KMS-11 (cell line): Measurements from ENCODE around the gene DYNLRB1.

Source experiments
- H2AFZ ChIP-seq: fragments of 200-600 bp; sonication (generic); 2 replicates; pipeline ENCODE4 v1.6.1; 2016; ENCODE audit warnings: antibody characterized with exemption, mixed run types, low read depth
- H3K27ac ChIP-seq: fragments of 200-600 bp; sonication (generic); 2 replicates; pipeline ENCODE4 v1.6.1; 2016; ENCODE audit warnings: mild to moderate bottlenecking, mixed run types
- H3K27me3 ChIP-seq: fragments of 200-600 bp; sonication (generic); 2 replicates; pipeline ENCODE4 v1.6.1; 2017; ENCODE audit warnings: mild to moderate bottlenecking, low read depth, mixed run types, moderate library complexity; ENCODE audit not compliant: insufficient read depth
- H3K36me3 ChIP-seq: fragments of 200-600 bp; sonication (generic); 2 replicates; pipeline ENCODE4 v1.6.1; 2017; ENCODE audit warnings: mild to moderate bottlenecking, mixed run types; ENCODE audit not compliant: insufficient read depth
- H3K4me1 ChIP-seq: fragments of 200-600 bp; sonication (generic); 2 replicates; pipeline ENCODE4 v1.6.1; 2016; ENCODE audit warnings: mild to moderate bottlenecking, low read depth, mixed run types; ENCODE audit not compliant: poor library complexity, severe bottlenecking
- H3K4me2 ChIP-seq: fragments of 200-600 bp; sonication (generic); 2 replicates; pipeline ENCODE4 v1.7.0; 2016; ENCODE audit warnings: mild to moderate bottlenecking, mixed run types
- H3K4me3 ChIP-seq: fragments of 200-600 bp; sonication (generic); IDR thresholded peaks from 2 replicates; pipeline ENCODE4 v1.6.1; 2017; ENCODE audit warnings: low read depth, low read length, mixed read lengths; ENCODE audit not compliant: insufficient read depth
- H3K79me2 ChIP-seq: fragments of 200-600 bp; sonication (generic); 2 replicates; pipeline ENCODE4 v1.6.1; 2016; ENCODE audit warnings: low read depth, mixed run types; ENCODE audit not compliant: insufficient read depth
- H3K9ac ChIP-seq: fragments of 200-600 bp; sonication (generic); 2 replicates; pipeline ENCODE4 v1.6.1; 2016; ENCODE audit warnings: mild to moderate bottlenecking, mixed run types
- H4K20me1 ChIP-seq: fragments of 200-600 bp; sonication (generic); 2 replicates; pipeline ENCODE4 v1.6.1; 2016; ENCODE audit warnings: mild to moderate bottlenecking, mixed run types; ENCODE audit not compliant: insufficient read depth
- TF ChIP-seq, protein P1 (sequence below): fragments of 200-600 bp; sonication (generic); conservative IDR thresholded peaks from 2 replicates; pipeline ENCODE4 v1.6.1; 2017; ENCODE audit warnings: low read depth, mild to moderate bottlenecking, antibody characterized with exemption, low read length, moderate library complexity, mixed read lengths

The DYNLRB1 gene

GRCh38 chr20:34535857-34536256 is 19.6 kb downstream of the DYNLRB1 start:
- no peaks in the 10 kb centered on the region for H3K79me2 ChIP-seq
- TF ChIP-seq, protein P1, sequence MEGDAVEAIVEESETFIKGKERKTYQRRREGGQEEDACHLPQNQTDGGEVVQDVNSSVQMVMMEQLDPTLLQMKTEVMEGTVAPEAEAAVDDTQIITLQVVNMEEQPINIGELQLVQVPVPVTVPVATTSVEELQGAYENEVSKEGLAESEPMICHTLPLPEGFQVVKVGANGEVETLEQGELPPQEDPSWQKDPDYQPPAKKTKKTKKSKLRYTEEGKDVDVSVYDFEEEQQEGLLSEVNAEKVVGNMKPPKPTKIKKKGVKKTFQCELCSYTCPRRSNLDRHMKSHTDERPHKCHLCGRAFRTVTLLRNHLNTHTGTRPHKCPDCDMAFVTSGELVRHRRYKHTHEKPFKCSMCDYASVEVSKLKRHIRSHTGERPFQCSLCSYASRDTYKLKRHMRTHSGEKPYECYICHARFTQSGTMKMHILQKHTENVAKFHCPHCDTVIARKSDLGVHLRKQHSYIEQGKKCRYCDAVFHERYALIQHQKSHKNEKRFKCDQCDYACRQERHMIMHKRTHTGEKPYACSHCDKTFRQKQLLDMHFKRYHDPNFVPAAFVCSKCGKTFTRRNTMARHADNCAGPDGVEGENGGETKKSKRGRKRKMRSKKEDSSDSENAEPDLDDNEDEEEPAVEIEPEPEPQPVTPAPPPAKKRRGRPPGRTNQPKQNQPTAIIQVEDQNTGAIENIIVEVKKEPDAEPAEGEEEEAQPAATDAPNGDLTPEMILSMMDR = no peak
- H3K27me3 ChIP-seq = no peaks in the 10 kb centered on the region
- no peaks in the 10 kb centered on the region for H4K20me1 ChIP-seq
- peaks cover 5% of the 10 kb centered on the region; the same call in 1 of the 2 replicates for H3K36me3 ChIP-seq
- no peak overlapping the region for H2AFZ ChIP-seq
- no peak overlapping the region for H3K9ac ChIP-seq
- H3K4me1 ChIP-seq = peaks cover 5% of the 10 kb centered on the region
- no peak overlapping the region for H3K27ac ChIP-seq
- H3K4me3 ChIP-seq = no peak overlapping the region
- H3K4me2 ChIP-seq = no peak overlapping the region

- TF ChIP-seq, protein P1 = peak; percentile 36; the same call in 1 of the 2 replicates
- Histone ChIP-seq H3K36me3 (peaks cover 5% of the 10 kb centered on the region; the same call in 1 of the 2 replicates), H3K4me3 (no peak overlapping the region), H2AFZ (no peak overlapping the region), H3K27me3 (no peaks in the 10 kb centered on the region), H4K20me1 (no peaks in the 10 kb centered on the region), H3K79me2 (no peaks in the 10 kb centered on the region), H3K4me1 (peaks cover 5% of the 10 kb centered on the region), H3K9ac (no peak overlapping the region), H3K27ac (no peak overlapping the region), H3K4me2 (no peak overlapping the region)
Observed at GRCh38 chr20:34536798-34537394, 20.7 kb downstream of the DYNLRB1 start.

GRCh38 chr20:34537651-34538050 is 21.4 kb downstream of the DYNLRB1 start:
- Histone ChIP-seq H3K27ac (no peak overlapping the region), H3K4me1 (peaks cover 5% of the 10 kb centered on the region), H3K27me3 (no peaks in the 10 kb centered on the region), H2AFZ (no peak overlapping the region), H3K4me3 (no peak overlapping the region), H3K4me2 (no peak overlapping the region), H4K20me1 (no peaks in the 10 kb centered on the region), H3K36me3 (peaks cover 5% of the 10 kb centered on the region; the same call in 1 of the 2 replicates), H3K79me2 (no peaks in the 10 kb centered on the region), H3K9ac (no peak overlapping the region)
- TF ChIP-seq, protein P1 = no peak

- Histone ChIP-seq H3K4me1 (peaks cover 5% of the 10 kb centered on the region), H3K4me2 (no peak overlapping the region), H3K27ac (no peak overlapping the region), H3K27me3 (no peaks in the 10 kb centered on the region), H4K20me1 (no peaks in the 10 kb centered on the region), H2AFZ (no peak overlapping the region), H3K4me3 (no peak overlapping the region), H3K79me2 (no peaks in the 10 kb centered on the region), H3K36me3 (peaks cover 5% of the 10 kb centered on the region; the same call in 1 of the 2 replicates), H3K9ac (no peak overlapping the region)
- TF ChIP-seq, protein P1 = peak; percentile 97
Observed at GRCh38 chr20:34538671-34539123, 22.5 kb downstream of the DYNLRB1 start.
